Measurements from ENCODE around the gene OR10AD1.
"Not testable (repeated sequence)": the region's sequence is repeated elsewhere in the genome, so short reads cannot be mapped to it uniquely, and the experiment has no call there.

OR10AD1 gene, protein sequence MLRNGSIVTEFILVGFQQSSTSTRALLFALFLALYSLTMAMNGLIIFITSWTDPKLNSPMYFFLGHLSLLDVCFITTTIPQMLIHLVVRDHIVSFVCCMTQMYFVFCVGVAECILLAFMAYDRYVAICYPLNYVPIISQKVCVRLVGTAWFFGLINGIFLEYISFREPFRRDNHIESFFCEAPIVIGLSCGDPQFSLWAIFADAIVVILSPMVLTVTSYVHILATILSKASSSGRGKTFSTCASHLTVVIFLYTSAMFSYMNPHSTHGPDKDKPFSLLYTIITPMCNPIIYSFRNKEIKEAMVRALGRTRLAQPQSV

DNA sequence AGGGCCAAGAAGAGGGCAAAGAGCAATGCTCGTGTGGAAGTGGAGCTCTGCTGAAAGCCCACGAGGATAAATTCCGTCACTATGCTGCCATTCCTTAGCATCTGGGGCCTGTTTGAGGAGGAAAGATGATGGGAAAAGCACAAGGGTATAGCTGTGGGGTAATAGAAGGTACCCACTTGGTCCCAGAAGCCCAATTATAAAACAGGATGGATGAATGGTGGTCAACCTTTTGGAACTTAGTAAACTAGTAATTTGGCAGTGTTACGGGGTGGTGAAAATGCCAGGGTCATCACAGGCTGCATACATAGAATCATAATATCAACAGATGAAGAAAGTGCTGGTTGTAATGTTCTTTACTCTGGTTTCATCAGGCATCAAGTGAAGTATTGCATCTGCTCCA lies at the start of gene OR10AD1:
Gene OR10AD1 (minus strand): TSS at position 101 of the 400 bp plus-strand sequence. CDS start 0 bp downstream, at position 101.
- no peak for DNase-seq (ENCODE audit: low read depth)
- H3K4me3 ChIP-seq (ENCODE audit: low read depth, low read length) = no peak within 1 kb of the TSS
- TF ChIP-seq CTCF (IDR thresholded peaks at IDR 0.05; ENCODE audit: control insufficient read depth, extremely low read depth, insufficient read depth) = no peak

- no peak for TF ChIP-seq CTCF (IDR thresholded peaks at IDR 0.05; ENCODE audit: control insufficient read depth, extremely low read depth, insufficient read depth)
- no peak for DNase-seq (ENCODE audit: low read depth)
- no peak overlapping the region for H3K4me3 ChIP-seq (ENCODE audit: low read depth, low read length)
These were observed 44.3 kb upstream of the OR10AD1 start for GRCh38 chr12:48247181-48247966.

DNA sequence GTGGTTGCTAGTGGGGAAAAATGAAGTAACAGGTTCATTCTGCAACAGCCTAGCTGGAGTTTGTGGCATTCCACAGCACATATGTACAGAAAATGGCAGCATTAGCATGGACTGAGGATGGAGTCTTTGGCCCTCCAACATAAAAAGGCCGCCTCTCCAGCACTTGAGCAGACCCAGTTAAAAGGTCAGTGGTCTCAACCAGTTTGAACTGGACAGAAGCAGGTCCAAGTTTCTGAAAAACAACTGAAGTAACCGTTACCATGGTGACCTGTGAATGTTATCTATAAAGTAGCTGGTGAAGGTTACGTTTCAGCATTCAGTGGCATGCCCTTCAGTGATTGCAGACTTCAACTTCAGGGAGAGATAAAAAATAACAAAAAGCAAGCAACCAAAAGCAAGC lies 34.1 kb upstream of the OR10AD1 start:
- H3K4me3 ChIP-seq (ENCODE audit: low read depth, low read length) = no peak overlapping the region
- TF ChIP-seq CTCF (IDR thresholded peaks at IDR 0.05; ENCODE audit: control insufficient read depth, extremely low read depth, insufficient read depth) = no peak
- no peak for DNase-seq (ENCODE audit: low read depth)

- H3K4me3 ChIP-seq (ENCODE audit: low read depth, low read length) = no peak overlapping the region
These were observed 32.8 kb upstream of the OR10AD1 start for GRCh38 chr12:48235796-48236333.

GRCh38 chr12:48231169-48231958 lies 28.3 kb upstream of the OR10AD1 start:
- not testable (repeated sequence) for DNase-seq (ENCODE audit: low read depth); H3K4me3 ChIP-seq (ENCODE audit: low read depth, low read length)

More at GRCh38 chr12:48235796-48236333, 32.8 kb upstream of the OR10AD1 start:
- DNase-seq (ENCODE audit: low read depth) = no peak
- TF ChIP-seq CTCF (IDR thresholded peaks at IDR 0.05; ENCODE audit: control insufficient read depth, extremely low read depth, insufficient read depth) = no peak

DNA sequence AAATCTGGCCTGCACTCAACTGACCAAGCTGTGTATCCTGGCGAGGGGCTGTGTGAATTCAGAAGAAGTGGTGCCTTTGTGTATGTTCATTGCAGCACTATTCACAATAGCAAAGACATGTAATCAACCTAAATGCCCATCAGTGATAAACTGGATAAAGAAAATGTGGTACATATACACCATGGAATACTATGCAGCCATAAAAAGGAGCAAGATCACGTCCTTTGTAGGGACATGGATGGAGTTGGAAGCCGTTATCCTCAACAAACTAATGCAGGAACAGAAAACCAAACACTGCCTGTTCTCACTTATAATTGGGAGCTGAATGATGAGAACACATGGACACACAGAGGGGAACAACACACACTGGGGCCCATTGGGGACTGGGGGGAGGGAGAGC lies 21.4 kb upstream of the OR10AD1 start:
- not testable (repeated sequence) for DNase-seq (ENCODE audit: low read depth); H3K4me3 ChIP-seq (ENCODE audit: low read depth, low read length)

DNA sequence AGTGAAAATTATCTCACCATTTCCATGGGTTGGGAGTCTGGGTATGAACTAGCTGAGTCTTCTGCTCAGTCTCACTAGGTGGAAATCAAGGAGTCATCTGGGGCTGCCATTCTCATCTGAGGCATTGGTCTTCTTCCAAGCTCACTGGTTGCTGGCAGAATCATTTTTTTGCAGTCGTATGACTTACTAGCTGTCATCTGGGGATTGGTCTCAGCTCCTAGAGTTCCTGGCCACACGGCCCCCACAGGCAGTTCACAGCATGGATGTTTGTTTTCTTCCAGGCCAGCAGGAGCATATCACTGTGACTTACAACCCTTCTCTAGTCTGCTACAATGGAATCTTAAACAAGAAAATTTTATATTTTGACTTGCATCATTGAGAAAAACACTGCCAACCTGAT lies 18.6 kb upstream of the OR10AD1 start:
- no peak for TF ChIP-seq CTCF (IDR thresholded peaks at IDR 0.05; ENCODE audit: control insufficient read depth, extremely low read depth, insufficient read depth)
- DNase-seq (ENCODE audit: low read depth) = no peak
- H3K4me3 ChIP-seq (ENCODE audit: low read depth, low read length) = no peak overlapping the region

Data from LNCaP clone FGC (cell line).